H1 (cell line): ENCODE measurements around the gene ARHGEF28. TPM values are rescaled to one million over a fixed set of nuclear protein-coding genes. Genes with fewer than 3 reads are reported as not detected.

ENCODE experiments used
- CTCF ChIA-PET: fragments of 300-600 bp; sonication (Branson Sonifier 250); formaldehyde crosslinking; loops from one replicate; lab custom pipeline; 2021; ENCODE audit not compliant: partially characterized antibody; lab: Charles Lee
- POLR2A ChIA-PET: fragments of 300-600 bp; sonication (Branson Sonifier 250); formaldehyde crosslinking; loops from one replicate; lab custom pipeline; 2021; ENCODE audit warnings: inconsistent platforms; ENCODE audit not compliant: partially characterized antibody; lab: Charles Lee
- DNase-seq, 2 experiments: peaks; one replicate each; pipeline versions ENCODE4 v3.0.0 to v3.0.0-alpha.2; 2010 to 2022; ENCODE audit warnings: low spot score in 2 of 2, low read depth in 1 of 2, mixed read lengths in 1 of 2
- FAIRE-seq: peaks from 2 replicates; lab custom pipeline; 2011; peaks lifted over from hg19 to GRCh38; lab: Jason Lieb, UNC
- H2AFZ ChIP-seq: 2 replicates; pipeline ENCODE4 v1.8.1; 2012; ENCODE audit warnings: low read length, inconsistent platforms
- H2AK5ac ChIP-seq: 2 replicates; pipeline ENCODE4 v1.6.1; 2013; ENCODE audit warnings: low read depth, low read length
- H2BK120ac ChIP-seq: replicated peaks from 2 replicates; pipeline ENCODE3; 2013; ENCODE audit warnings: low read depth, low read length, inconsistent platforms
- H2BK12ac ChIP-seq: 2 replicates; pipeline ENCODE4 v1.6.1; 2013; ENCODE audit warnings: low read depth, low read length
- H2BK15ac ChIP-seq: 2 replicates; pipeline ENCODE4 v1.6.1; 2013; ENCODE audit warnings: low read length
- H2BK20ac ChIP-seq: 2 replicates; pipeline ENCODE4 v1.6.1; 2013; ENCODE audit warnings: low read length
- H2BK5ac ChIP-seq: 2 replicates; pipeline ENCODE4 v1.6.1; 2013; ENCODE audit warnings: low read depth, low read length
- H3K14ac ChIP-seq: 2 replicates; pipeline ENCODE4 v1.6.1; 2013; ENCODE audit warnings: inconsistent platforms; ENCODE audit not compliant: insufficient read length
- H3K18ac ChIP-seq: 2 replicates; pipeline ENCODE4 v1.6.1; 2013; ENCODE audit warnings: low read length; ENCODE audit errors: extremely low read depth
- H3K23ac ChIP-seq: 2 replicates; pipeline ENCODE4 v1.6.1; 2013; ENCODE audit warnings: inconsistent platforms; ENCODE audit not compliant: insufficient read length
- H3K23me2 ChIP-seq: 2 replicates; pipeline ENCODE4 v1.6.1; 2013; ENCODE audit warnings: low read depth, low read length
- H3K27ac ChIP-seq: 2 replicates; pipeline ENCODE4 v1.6.1; 2011; ENCODE audit warnings: low read depth, low read length, inconsistent platforms
- H3K27me3 ChIP-seq, 4 experiments: replicated peaks in 1 of 4; 1 replicate in 1 of 4; 2 replicates in 3 of 4; pipeline versions ENCODE4 v1.6.1 to v1.8.1; 2011 to 2013; ENCODE audit warnings: low read length in 3 of 4, mild to moderate bottlenecking in 3 of 4, inconsistent platforms in 2 of 4, mixed read lengths in 2 of 4, moderate library complexity in 1 of 4; ENCODE audit not compliant: control insufficient read depth in 3 of 4, insufficient read depth in 3 of 4; ENCODE audit errors: extremely low read depth in 1 of 4
- H3K36me3 ChIP-seq, 4 experiments: 2 replicates each; pipeline versions ENCODE4 v1.6.1 to v1.8.1; 2011 to 2013; ENCODE audit warnings: mild to moderate bottlenecking in 4 of 4, low read length in 3 of 4, moderate library complexity in 2 of 4, control low read depth in 1 of 4, inconsistent platforms in 1 of 4; ENCODE audit not compliant: insufficient read depth in 4 of 4, control insufficient read depth in 2 of 4
- H3K4ac ChIP-seq: replicated peaks from 2 replicates; pipeline ENCODE3; 2013; ENCODE audit warnings: low read length, low read depth, mixed read lengths, inconsistent platforms; ENCODE audit not compliant: insufficient read length
- H3K4me1 ChIP-seq, 4 experiments: replicated peaks in 1 of 4; 1 replicate in 1 of 4; 2 replicates in 3 of 4; pipeline versions ENCODE4 v1.6.1 to v1.8.1; 2011 to 2013; ENCODE audit warnings: low read length in 3 of 4, inconsistent platforms in 2 of 4, mixed read lengths in 1 of 4; ENCODE audit not compliant: insufficient read depth in 4 of 4, control insufficient read depth in 3 of 4
- H3K4me2 ChIP-seq, 2 experiments: 2 replicates each; pipeline versions ENCODE4 v1.6.1 to v1.8.1; 2011 to 2013; ENCODE audit warnings: low read depth in 2 of 2, low read length in 2 of 2, control low read depth in 1 of 2, inconsistent platforms in 1 of 2, mild to moderate bottlenecking in 1 of 2; ENCODE audit not compliant: insufficient read depth in 1 of 2
- H3K4me3 ChIP-seq, 4 experiments: fragments of 200-600, 300-600 bp in 1 of 4; sonication (generic), shearing (Covaris generic), sonication (Bioruptor Twin) in 1 of 4; 2 replicates each; pipeline versions ENCODE4 v1.5.1 to v1.8.1; 2011 to 2016; ENCODE audit warnings: low read length in 4 of 4, low read depth in 3 of 4, control low read depth in 2 of 4, inconsistent platforms in 2 of 4, mild to moderate bottlenecking in 2 of 4, mixed read lengths in 1 of 4, moderate library complexity in 1 of 4; ENCODE audit not compliant: insufficient read depth in 2 of 4; ENCODE audit errors: extremely low read depth in 1 of 4
- H3K56ac ChIP-seq: replicated peaks from 2 replicates; pipeline ENCODE3; 2013; ENCODE audit warnings: low read depth, mild to moderate bottlenecking, mixed read lengths, low read length, inconsistent platforms; ENCODE audit not compliant: insufficient read length
- H3K79me1 ChIP-seq: 2 replicates; pipeline ENCODE4 v1.6.1; 2013; ENCODE audit warnings: low read depth, low read length, control low read depth
- H3K79me2 ChIP-seq, 2 experiments: 2 replicates each; pipeline versions ENCODE4 v1.6.1 to v1.8.1; 2012 to 2013; ENCODE audit warnings: low read length in 2 of 2, mild to moderate bottlenecking in 2 of 2, inconsistent platforms in 1 of 2; ENCODE audit not compliant: insufficient read depth in 2 of 2, control insufficient read depth in 1 of 2
- H3K9ac ChIP-seq, 4 experiments: replicated peaks in 1 of 4; 1 replicate in 1 of 4; 2 replicates in 3 of 4; pipeline versions ENCODE4 v1.6.1 to v1.8.1; 2011 to 2013; ENCODE audit warnings: low read depth in 3 of 4, low read length in 3 of 4, control low read depth in 2 of 4, mild to moderate bottlenecking in 2 of 4, moderate library complexity in 2 of 4, inconsistent platforms in 1 of 4; ENCODE audit errors: extremely low read depth in 1 of 4
- H3K9me3 ChIP-seq, 2 experiments: 2 replicates each; pipeline versions ENCODE4 v1.6.1 to v1.8.1; 2012 to 2013; ENCODE audit warnings: mild to moderate bottlenecking in 2 of 2, moderate library complexity in 2 of 2, control low read depth in 1 of 2, inconsistent platforms in 1 of 2, low read depth in 1 of 2, low read length in 1 of 2, mixed read lengths in 1 of 2; ENCODE audit not compliant: insufficient read depth in 2 of 2
- H4K20me1 ChIP-seq, 2 experiments: replicated peaks in 1 of 2; 2 replicates each; pipeline versions ENCODE3 to v1.8.1; 2011 to 2013; ENCODE audit warnings: inconsistent platforms in 2 of 2, low read length in 2 of 2, mild to moderate bottlenecking in 1 of 2; ENCODE audit not compliant: insufficient read depth in 2 of 2, control insufficient read depth in 1 of 2
- H4K5ac ChIP-seq: 2 replicates; pipeline ENCODE4 v1.6.1; 2013; ENCODE audit warnings: low read length, low read depth, mixed read lengths, inconsistent platforms; ENCODE audit not compliant: insufficient read length
- H4K8ac ChIP-seq: 2 replicates; pipeline ENCODE4 v1.8.0; 2013; ENCODE audit warnings: mild to moderate bottlenecking, moderate library complexity, low read length, inconsistent platforms; ENCODE audit not compliant: insufficient read depth; ENCODE audit errors: extremely low read depth
- H4K91ac ChIP-seq: replicated peaks from 2 replicates; pipeline ENCODE3; 2013; ENCODE audit warnings: low read length, mixed read lengths, inconsistent platforms; ENCODE audit not compliant: insufficient read length
- BCL11A ChIP-seq, 2 experiments: IDR thresholded peaks; one replicate each; pipeline ENCODE4 v1.6.1; 2011; ENCODE audit warnings: low read depth in 2 of 2, low read length in 2 of 2, mild to moderate bottlenecking in 2 of 2
- CEBPB ChIP-seq: IDR thresholded peaks from 2 replicates; pipeline ENCODE4 v1.6.1; 2012; ENCODE audit warnings: low read depth, low read length
- CTBP2 ChIP-seq: IDR thresholded peaks from 2 replicates; pipeline ENCODE4 v1.7.0; 2011; ENCODE audit warnings: borderline replicate concordance, mild to moderate bottlenecking, moderate library complexity, mixed read lengths, low read length; ENCODE audit not compliant: insufficient read depth, insufficient read length
- CTCF ChIP-seq, 3 experiments: IDR thresholded peaks; 1 replicate in 2 of 3; 2 replicates in 1 of 3; pipeline versions ENCODE4 v1.5.1 to v1.6.1; 2011; ENCODE audit warnings: low read length in 3 of 3, mild to moderate bottlenecking in 3 of 3, inconsistent platforms in 2 of 3, low read depth in 1 of 3, moderate library complexity in 1 of 3; ENCODE audit not compliant: insufficient read depth in 1 of 3; ENCODE audit errors: control extremely low read depth in 1 of 3
- E2F6 ChIP-seq: IDR thresholded peaks from 2 replicates; pipeline ENCODE4 v1.6.1; 2012; ENCODE audit warnings: inconsistent platforms
- GABPA ChIP-seq: IDR thresholded peaks from 2 replicates; pipeline ENCODE4 v1.6.1; 2011; ENCODE audit warnings: mild to moderate bottlenecking, low read length, moderate library complexity, borderline replicate concordance; ENCODE audit not compliant: insufficient read depth
- HDAC2 ChIP-seq, 2 experiments: fragments of 300-600 bp in 1 of 2; sonication (generic) in 1 of 2; IDR thresholded peaks; 2 replicates each; pipeline ENCODE4 v1.6.1; 2011 to 2012; ENCODE audit warnings: low read depth in 2 of 2, low read length in 2 of 2, mild to moderate bottlenecking in 2 of 2, moderate library complexity in 2 of 2, borderline replicate concordance in 1 of 2, inconsistent platforms in 1 of 2
- KDM5A ChIP-seq: fragments of 200-600 bp; IDR thresholded peaks from 2 replicates; pipeline ENCODE4 v1.7.1; 2012; ENCODE audit warnings: mild to moderate bottlenecking, low read length, inconsistent platforms, mixed read lengths
- RXRA ChIP-seq: IDR thresholded peaks from 2 replicates; pipeline ENCODE4 v1.6.1; 2011; ENCODE audit warnings: low read depth, mild to moderate bottlenecking, low read length, moderate library complexity; ENCODE audit not compliant: insufficient read depth
- SAP30 ChIP-seq: fragments of 300-600 bp; sonication (generic); IDR thresholded peaks from 2 replicates; pipeline ENCODE4 v1.7.1; 2012; ENCODE audit warnings: low read length, moderate library complexity, mild to moderate bottlenecking, inconsistent platforms; ENCODE audit not compliant: insufficient read depth, insufficient replicate concordance
- WGBS, 2 experiments: shearing (Covaris generic) in 1 of 2; methylation state at CpG; one replicate each; pipeline versions ENCODE4 v1.1.6 to v1.1.7; 2013 to 2015; ENCODE audit warnings: low lambda C conversion rate in 2 of 2, mixed read lengths in 2 of 2, inconsistent platforms in 1 of 2, low coverage in 1 of 2, missing lambda C conversion rate in 1 of 2; ENCODE audit not compliant: insufficient replicate concordance in 2 of 2, insufficient coverage in 1 of 2, insufficient read length in 1 of 2; ENCODE audit errors: extremely low coverage in 1 of 2, missing lambda C conversion rate in 1 of 2; 5-methylcytosine and 5-hydroxymethylcytosine counted together
- polyA plus RNA-seq, 7 experiments: library from polyadenylated mRNA; depleted of rRNA in 3 of 7; stranded (reverse) in 5 of 7; unstranded in 2 of 7; fragments of >200 nt in 5 of 7; fragments of 200-250 nt in 2 of 7; gene quantifications; 1 replicate in 5 of 7; 2 replicates in 1 of 7; 4 replicates in 1 of 7; pipeline versions ENCODE4 v1.2.1 to v1.2.3, GENCODE V29; 2011 to 2013; ENCODE audit warnings: missing spikeins in 2 of 7, mixed read lengths in 2 of 7
- total RNA-seq: library from RNA; stranded (reverse); fragmentation: NEBNext Ultra II Directional; extraction: Animal tissue kit (Norgen Biotek cat#: 25700); gene quantifications from 2 replicates; pipeline ENCODE4 v1.2.1, GENCODE V29; 2021

Gene ARHGEF28
- total and polyA plus RNA-seq, 2 of the 8 experiments (the other 6 are each of a cell fraction or from before 2014, with no cell fraction given) = 0.33 to 1.0 TPM

GRCh38 chr5:73812457-73812856, 186.5 kb downstream of the ARHGEF28 start:
- no peak overlapping the region for H3K23ac ChIP-seq
- no peak overlapping the region for H3K4me3 ChIP-seq
- no peak overlapping the region for H2BK120ac ChIP-seq
- no peak overlapping the region for H2BK20ac ChIP-seq
- no peak overlapping the region for H3K9ac ChIP-seq
- H2AFZ ChIP-seq = no peak overlapping the region
- no peak overlapping the region for H4K5ac ChIP-seq
- no peaks in the 10 kb centered on the region for H4K20me1 ChIP-seq
- H2BK15ac ChIP-seq = no peak overlapping the region
- no peak overlapping the region for H3K56ac ChIP-seq
- H3K79me2 ChIP-seq = no peaks in the 10 kb centered on the region
- CTCF ChIA-PET = interaction anchor here (0.8 to 1.8 kb wide), 5 partner anchors 11 to 400 kb away, joined by 3 to 10 read pairs (median 3); no protein-coding TSS in a partner anchor
- no peaks in the 10 kb centered on the region for H3K79me1 ChIP-seq
- DNase-seq = no peak
- no peak for FAIRE-seq
- H4K91ac ChIP-seq = no peak overlapping the region
- no peak overlapping the region for H3K4me2 ChIP-seq
- no peak overlapping the region for H2BK5ac ChIP-seq
- H3K36me3 ChIP-seq = no peaks in the 10 kb centered on the region
- H3K14ac ChIP-seq = no peak overlapping the region
- no peak overlapping the region for H3K27ac ChIP-seq
- H2AK5ac ChIP-seq = no peak overlapping the region
- 0 out of 7 replicates have a peak, but pooled peaks cover 0 to 2% (median 0%) of the 10 kb centered on the region in 4 experiments for H3K4me1 ChIP-seq
- 90% methylated on average over 6 of the region's 6 CpGs; no CpG with 5 or more reads in 1 of the 2 experiments for WGBS, 2 experiments
- H3K18ac ChIP-seq = no peak overlapping the region
- no peaks in the 10 kb centered on the region for H3K23me2 ChIP-seq
- no peaks in the 10 kb centered on the region for H3K27me3 ChIP-seq
- H4K8ac ChIP-seq = no peak overlapping the region
- POLR2A ChIA-PET = no interaction called here
- H2BK12ac ChIP-seq = no peak overlapping the region
- no peak overlapping the region for H3K4ac ChIP-seq
- H3K9me3 ChIP-seq = no peaks in the 10 kb centered on the region
- TF ChIP-seq GABPA (no peak), CTCF (IDR thresholded peaks at IDR 0.05; ENCODE audit: control extremely low read depth in 1 of 3, insufficient read depth in 1 of 3, low read depth in 1 of 3, low read length in 3 of 3) (no peak), KDM5A (no peak), HDAC2 (IDR thresholded peaks at IDR 0.05; ENCODE audit: borderline replicate concordance in 1 of 2, low read depth in 2 of 2, low read length in 2 of 2) (no peak), CEBPB (no peak), SAP30 (no peak), E2F6 (no peak), BCL11A (IDR thresholded peaks at IDR 0.05; ENCODE audit: low read depth in 2 of 2, low read length in 2 of 2) (no peak), RXRA (no peak), CTBP2 (no peak)
